Choroid plexus epithelial cell (primary cell): ENCODE measurements around the gene COP1.

Experiments
- DNase-seq: peaks from one replicate; pipeline ENCODE4 v3.0.0-alpha.2; 2010; ENCODE audit warnings: low read depth
- H3K4me3 ChIP-seq: 2 replicates; pipeline ENCODE4 v1.5.1; 2011; ENCODE audit warnings: low read depth, mild to moderate bottlenecking, control low read depth, low read length, moderate library complexity
- CTCF ChIP-seq: conservative IDR thresholded peaks from 2 replicates; pipeline ENCODE4 v1.5.1; 2011; ENCODE audit warnings: low read depth, mild to moderate bottlenecking, control low read depth, inconsistent platforms, low read length, moderate library complexity

Gene COP1

GRCh38 chr1:175969231-175969630, 237.9 kb downstream of the COP1 start:
- TF ChIP-seq CTCF, result no peak
- DNase-seq, result no peak
- H3K4me3 ChIP-seq, result no peak overlapping the region

- TF ChIP-seq CTCF, result no peak
- no peak overlapping the region for H3K4me3 ChIP-seq
- peak; percentile 50 for DNase-seq
These were observed 238.5 kb downstream of the COP1 start for GRCh38 chr1:175968486-175969172.

GRCh38 chr1:175963740-175964139, 243.3 kb downstream of the COP1 start:
- no peak for DNase-seq
- no peak for TF ChIP-seq CTCF
- H3K4me3 ChIP-seq, result no peak overlapping the region

- no peak for DNase-seq
These were observed 246.9 kb downstream of the COP1 start for GRCh38 chr1:175960169-175960568.

GRCh38 chr1:175951627-175952026, 255.5 kb downstream of the COP1 start:
- DNase-seq, result no peak
- H3K4me3 ChIP-seq, result no peak overlapping the region
- no peak for TF ChIP-seq CTCF

More at GRCh38 chr1:175960169-175960568, 246.9 kb downstream of the COP1 start:
- TF ChIP-seq CTCF, result no peak
- no peak overlapping the region for H3K4me3 ChIP-seq

GRCh38 chr1:175947771-175948170, 259.3 kb downstream of the COP1 start:
- TF ChIP-seq CTCF, result no peak
- no peak for DNase-seq
- H3K4me3 ChIP-seq, result no peak overlapping the region

GRCh38 chr1:175944591-175944990, 262.5 kb downstream of the COP1 start:
- no peak overlapping the region for H3K4me3 ChIP-seq
- no peak for DNase-seq
- no peak for TF ChIP-seq CTCF
